Mammary epithelial cell (primary cell): ENCODE measurements around the gene DOCK1.

ENCODE experiments used
- EZH2 ChIP-seq: IDR thresholded peaks from 2 replicates; pipeline ENCODE4 v1.6.1; 2012; ENCODE audit warnings: low read length, inconsistent platforms, borderline replicate concordance
- TF ChIP-seq, protein P1 (sequence below), 2 donors: IDR thresholded peaks in 1 of 2; conservative IDR thresholded peaks in 1 of 2; 2 replicates each; pipeline ENCODE4 v1.5.1; 2011 to 2012; ENCODE audit warnings: inconsistent platforms in 2 of 2, low read length in 2 of 2, mild to moderate bottlenecking in 2 of 2, control low read depth in 1 of 2, low read depth in 1 of 2; ENCODE audit not compliant: insufficient read depth in 1 of 2; ENCODE audit errors: extremely low read depth in 1 of 2

DNA sequence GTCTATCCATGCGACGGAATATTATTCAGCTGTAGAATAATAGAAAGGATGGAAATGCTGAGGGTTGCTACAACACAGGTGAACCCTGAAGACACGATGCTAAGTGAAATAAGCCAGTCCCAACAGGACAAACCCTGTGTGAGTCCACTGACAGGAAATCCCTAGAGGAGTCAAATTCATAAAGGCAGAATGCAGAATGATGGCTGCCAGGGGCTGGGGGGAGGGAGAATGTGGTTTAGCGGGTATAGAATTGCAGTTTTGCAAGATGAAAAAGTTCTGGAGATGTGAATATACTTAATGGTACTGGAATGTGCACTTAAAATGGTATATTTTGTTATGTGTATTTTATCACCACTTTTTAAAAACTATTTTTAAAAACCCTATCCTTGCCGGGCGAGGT lies 36.9 kb upstream of the DOCK1 start:
- TF ChIP-seq, protein P1, sequence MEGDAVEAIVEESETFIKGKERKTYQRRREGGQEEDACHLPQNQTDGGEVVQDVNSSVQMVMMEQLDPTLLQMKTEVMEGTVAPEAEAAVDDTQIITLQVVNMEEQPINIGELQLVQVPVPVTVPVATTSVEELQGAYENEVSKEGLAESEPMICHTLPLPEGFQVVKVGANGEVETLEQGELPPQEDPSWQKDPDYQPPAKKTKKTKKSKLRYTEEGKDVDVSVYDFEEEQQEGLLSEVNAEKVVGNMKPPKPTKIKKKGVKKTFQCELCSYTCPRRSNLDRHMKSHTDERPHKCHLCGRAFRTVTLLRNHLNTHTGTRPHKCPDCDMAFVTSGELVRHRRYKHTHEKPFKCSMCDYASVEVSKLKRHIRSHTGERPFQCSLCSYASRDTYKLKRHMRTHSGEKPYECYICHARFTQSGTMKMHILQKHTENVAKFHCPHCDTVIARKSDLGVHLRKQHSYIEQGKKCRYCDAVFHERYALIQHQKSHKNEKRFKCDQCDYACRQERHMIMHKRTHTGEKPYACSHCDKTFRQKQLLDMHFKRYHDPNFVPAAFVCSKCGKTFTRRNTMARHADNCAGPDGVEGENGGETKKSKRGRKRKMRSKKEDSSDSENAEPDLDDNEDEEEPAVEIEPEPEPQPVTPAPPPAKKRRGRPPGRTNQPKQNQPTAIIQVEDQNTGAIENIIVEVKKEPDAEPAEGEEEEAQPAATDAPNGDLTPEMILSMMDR (conservative IDR thresholded peaks at IDR 0.05 in 1 of 2, IDR thresholded peaks at IDR 0.05 in 1 of 2; ENCODE audit: extremely low read depth in 1 of 2, insufficient read depth in 1 of 2, low read depth in 1 of 2, low read length in 2 of 2), result no peak
- TF ChIP-seq EZH2, result no peak
